Measurements from ENCODE around the gene UNC45B. TPM values are rescaled to one million over a fixed set of nuclear protein-coding genes. Genes with fewer than 3 reads are reported as not detected.
"Not testable (repeated sequence)": the region's sequence is repeated elsewhere in the genome, so short reads cannot be mapped to it uniquely, and the experiment has no call there.

UNC45B gene
- polyA plus RNA-seq, 1 of the 3 experiments (the other 2 are of a cell fraction) = not detected

- Histone ChIP-seq H3K9me2 (no peaks in the 10 kb centered on the region), H4K20me1 (ENCODE audit: insufficient read depth) (no peaks in the 10 kb centered on the region), H3K79me2 (ENCODE audit: insufficient read depth) (no peaks in the 10 kb centered on the region), H3K4me1 (ENCODE audit: control insufficient read depth in 1 of 2, insufficient read depth in 2 of 2, low read depth in 1 of 2, low read length in 1 of 2) (no peaks in the 10 kb centered on the region), H3F3A (replicated peaks; ENCODE audit: insufficient read depth) (no peaks in the 10 kb centered on the region), H3K9me3 (no peaks in the 10 kb centered on the region), H3K36me3 (replicated peaks in 1 of 2; ENCODE audit: control insufficient read depth in 1 of 2, insufficient read depth in 2 of 2, low read length in 1 of 2) (no peaks in the 10 kb centered on the region), H3K4me2 (no peak overlapping the region), H3K4me3 (ENCODE audit: low read depth in 2 of 2, low read length in 1 of 2) (no peak overlapping the region), H3K27me3 (ENCODE audit: insufficient read depth) (peaks cover 67% of the 10 kb centered on the region; the same call in 1 of the 2 replicates), H3K27ac (ENCODE audit: low read depth in 2 of 2, low read length in 1 of 2) (no peak overlapping the region), H2AFZ (ENCODE audit: low read depth) (no peak overlapping the region), H3K9ac (no peak overlapping the region)
- no peak for DNase-seq
- no peak for TF ChIP-seq USF1 (IDR thresholded peaks at IDR 0.05; ENCODE audit: borderline replicate concordance, low read depth)
- TF ChIP-seq PBX3 (IDR thresholded peaks at IDR 0.05) = no peak
- no peak for TF ChIP-seq NFIC (IDR thresholded peaks at IDR 0.05; ENCODE audit: borderline replicate concordance)
- TF ChIP-seq FOXM1 (IDR thresholded peaks at IDR 0.05; ENCODE audit: low read depth) = no peak
- TF ChIP-seq FOSL2 (IDR thresholded peaks at IDR 0.05; ENCODE audit: borderline replicate concordance, low read depth) = no peak
- no peak for TF ChIP-seq RFX5 (IDR thresholded peaks at IDR 0.05; ENCODE audit: low read length)
- TF ChIP-seq IRF3 (IDR thresholded peaks at IDR 0.05; ENCODE audit: low read depth, low read length) = no peak
- TF ChIP-seq USF2 (IDR thresholded peaks at IDR 0.05; ENCODE audit: borderline replicate concordance, low read depth, low read length) = no peak
- no peak for TF ChIP-seq EZH2phosphoT487 (IDR thresholded peaks at IDR 0.05; ENCODE audit: borderline replicate concordance, low read depth)
- no peak for TF ChIP-seq RXRA (IDR thresholded peaks at IDR 0.05; ENCODE audit: borderline replicate concordance, low read depth)
- no peak for TF ChIP-seq RCOR1 (IDR thresholded peaks at IDR 0.05; ENCODE audit: low read length)
- TF ChIP-seq CHD2 (IDR thresholded peaks at IDR 0.05; ENCODE audit: low read length, partially characterized antibody) = no peak
- TF ChIP-seq YY1 (IDR thresholded peaks at IDR 0.05; ENCODE audit: low read depth) = no peak
- no peak for TF ChIP-seq RAD21 (IDR thresholded peaks at IDR 0.05; ENCODE audit: low read length)
- no peak for TF ChIP-seq SMC3 (IDR thresholded peaks at IDR 0.05; ENCODE audit: low read depth, low read length)
- TF ChIP-seq SIN3A (IDR thresholded peaks at IDR 0.05; ENCODE audit: borderline replicate concordance, low read depth, low read length) = no peak
- no peak for TF ChIP-seq TCF12 (IDR thresholded peaks at IDR 0.05)
- CTCF ChIA-PET = no interaction called here
- 15% methylated on average over 2 of the region's 2 CpGs for WGBS (ENCODE audit: low lambda C conversion rate)
- POLR2A ChIA-PET = no interaction called here
Observed at GRCh38 chr17:35171834-35172233, 24.2 kb downstream of the UNC45B start.

- CTCF ChIA-PET; DNase-seq; H3K79me2 ChIP-seq (ENCODE audit: insufficient read depth); H3K4me2 ChIP-seq; H3K9me2 ChIP-seq; H3F3A ChIP-seq (replicated peaks; ENCODE audit: insufficient read depth); H4K20me1 ChIP-seq (ENCODE audit: insufficient read depth); POLR2A ChIA-PET; H3K9me3 ChIP-seq; H3K9ac ChIP-seq; H3K4me1 ChIP-seq (ENCODE audit: control insufficient read depth in 1 of 2, insufficient read depth in 2 of 2, low read depth in 1 of 2, low read length in 1 of 2); H3K27ac ChIP-seq (ENCODE audit: low read depth in 2 of 2, low read length in 1 of 2); H2AFZ ChIP-seq (ENCODE audit: low read depth); H3K4me3 ChIP-seq (ENCODE audit: low read depth in 2 of 2, low read length in 1 of 2); H3K36me3 ChIP-seq (replicated peaks in 1 of 2; ENCODE audit: control insufficient read depth in 1 of 2, insufficient read depth in 2 of 2, low read length in 1 of 2): not testable (repeated sequence)
- peaks cover 67% of the 10 kb centered on the region; the same call in 1 of the 2 replicates for H3K27me3 ChIP-seq (ENCODE audit: insufficient read depth)
- WGBS (ENCODE audit: low lambda C conversion rate) = 6% methylated on average over 3 of the region's 3 CpGs
Observed at GRCh38 chr17:35172321-35172720, 24.7 kb downstream of the UNC45B start.
